Neural progenitor cell (in vitro differentiated cells): Measurements from ENCODE around the gene MYO18B. TPM values are rescaled to one million over a fixed set of nuclear protein-coding genes. Genes with fewer than 3 reads are reported as not detected.

Experiments used
- DNase-seq: peaks from one replicate; pipeline ENCODE4 v3.0.0-alpha.2; 2016; ENCODE audit warnings: low spot score
- H2AFZ ChIP-seq: fragments of 200-600 bp; sonication (generic); replicated peaks from 2 replicates; pipeline ENCODE4 v1.6.1; 2016; ENCODE audit warnings: antibody characterized with exemption
- H3F3A ChIP-seq: fragments of 200-600 bp; sonication (generic); 2 replicates; pipeline ENCODE4 v1.6.1; 2016; ENCODE audit warnings: antibody characterized with exemption, low read depth
- H3K27ac ChIP-seq: fragments of 200-600 bp; sonication (generic); 2 replicates; pipeline ENCODE4 v1.5.1; 2016; ENCODE audit warnings: mild to moderate bottlenecking
- H3K27me3 ChIP-seq: fragments of 200-600 bp; sonication (generic); 2 replicates; pipeline ENCODE4 v1.6.1; 2016; ENCODE audit warnings: mild to moderate bottlenecking, moderate library complexity
- H3K36me3 ChIP-seq: fragments of 200-600 bp; sonication (generic); 2 replicates; pipeline ENCODE4 v1.5.1; 2016
- H3K4me1 ChIP-seq: fragments of 200-600 bp; sonication (generic); 2 replicates; pipeline ENCODE4 v1.6.1; 2016; ENCODE audit warnings: mixed run types
- H3K4me2 ChIP-seq: fragments of 200-600 bp; sonication (generic); 2 replicates; pipeline ENCODE4 v1.6.1; 2016
- H3K4me3 ChIP-seq: fragments of 200-600 bp; sonication (generic); 2 replicates; pipeline ENCODE4 v1.5.1; 2016
- H3K79me2 ChIP-seq: fragments of 200-600 bp; sonication (generic); 2 replicates; pipeline ENCODE4 v1.6.1; 2016; ENCODE audit warnings: low read depth
- H3K9ac ChIP-seq: fragments of 200-600 bp; sonication (generic); 2 replicates; pipeline ENCODE4 v1.6.1; 2016
- H3K9me3 ChIP-seq: fragments of 200-600 bp; sonication (generic); 2 replicates; pipeline ENCODE4 v1.5.1; 2016; ENCODE audit warnings: low read depth
- H4K20me1 ChIP-seq: fragments of 200-600 bp; sonication (generic); 2 replicates; pipeline ENCODE4 v1.6.1; 2016; ENCODE audit warnings: low read depth
- H3K27ac Mint-ChIP-seq: 3 replicates; pipeline ENCODE4 v1.8.0; 2021; ENCODE audit warnings: mixed read lengths
- H3K27me3 Mint-ChIP-seq: 2 replicates; pipeline ENCODE4 v1.8.0; 2022; ENCODE audit warnings: low read depth, mild to moderate bottlenecking, inconsistent platforms, moderate library complexity, mixed read lengths; ENCODE audit not compliant: insufficient read depth
- H3K36me3 Mint-ChIP-seq: 3 replicates; pipeline ENCODE4 v1.8.0; 2021; ENCODE audit warnings: mixed read lengths
- H3K4me1 Mint-ChIP-seq: 3 replicates; pipeline ENCODE4 v1.8.0; 2021; ENCODE audit warnings: mixed read lengths
- H3K4me3 Mint-ChIP-seq: 3 replicates; pipeline ENCODE4 v1.8.0; 2021; ENCODE audit warnings: mild to moderate bottlenecking, moderate library complexity, mixed read lengths
- H3K9me3 Mint-ChIP-seq: 3 replicates; pipeline ENCODE4 v1.8.0; 2020; ENCODE audit warnings: mixed read lengths
- EZH2 ChIP-seq: fragments of 200-600 bp; sonication (generic); IDR thresholded peaks from 2 replicates; pipeline ENCODE4 v1.6.1; 2017; ENCODE audit warnings: antibody characterized with exemption, mild to moderate bottlenecking, moderate library complexity
- EZH2phosphoT487 ChIP-seq: fragments of 200-600 bp; sonication (generic); IDR thresholded peaks from 2 replicates; pipeline ENCODE4 v1.6.1; 2017; ENCODE audit warnings: antibody characterized with exemption
- total RNA-seq: library from RNA; depleted of rRNA; stranded (reverse); fragments of >200 nt; gene quantifications from 2 replicates; pipeline ENCODE4 v1.2.3, GENCODE V29; 2015; ENCODE audit warnings: low replicate concordance
- TF ChIP-seq, protein P1 (sequence below): fragments of 200-600 bp; sonication (generic); IDR thresholded peaks from 2 replicates; pipeline ENCODE4 v1.5.1; 2017; ENCODE audit warnings: antibody characterized with exemption, mild to moderate bottlenecking

Gene MYO18B
- total RNA-seq, 1 donor from 2014 or later = not detected

- Histone ChIP-seq H3F3A (no peaks in the 10 kb centered on the region), H3K4me3 (no peak overlapping the region), H3K79me2 (no peaks in the 10 kb centered on the region), H3K27ac (no peak overlapping the region), H3K4me2 (no peak overlapping the region), H2AFZ (no peak overlapping the region), H3K4me1 (no peaks in the 10 kb centered on the region), H3K9ac (no peak overlapping the region), H3K36me3 (no peaks in the 10 kb centered on the region), H3K27me3 (no peaks in the 10 kb centered on the region), H3K9me3 (no peaks in the 10 kb centered on the region), H4K20me1 (no peaks in the 10 kb centered on the region)
- no peak overlapping the region for H3K4me3 Mint-ChIP-seq
- H3K9me3 Mint-ChIP-seq = no peaks in the 10 kb centered on the region
- H3K36me3 Mint-ChIP-seq = no peaks in the 10 kb centered on the region
- peaks cover 9% of the 10 kb centered on the region for H3K27me3 Mint-ChIP-seq
- no peak for DNase-seq
- H3K4me1 Mint-ChIP-seq = peaks cover 9% of the 10 kb centered on the region
- TF ChIP-seq, protein P1, sequence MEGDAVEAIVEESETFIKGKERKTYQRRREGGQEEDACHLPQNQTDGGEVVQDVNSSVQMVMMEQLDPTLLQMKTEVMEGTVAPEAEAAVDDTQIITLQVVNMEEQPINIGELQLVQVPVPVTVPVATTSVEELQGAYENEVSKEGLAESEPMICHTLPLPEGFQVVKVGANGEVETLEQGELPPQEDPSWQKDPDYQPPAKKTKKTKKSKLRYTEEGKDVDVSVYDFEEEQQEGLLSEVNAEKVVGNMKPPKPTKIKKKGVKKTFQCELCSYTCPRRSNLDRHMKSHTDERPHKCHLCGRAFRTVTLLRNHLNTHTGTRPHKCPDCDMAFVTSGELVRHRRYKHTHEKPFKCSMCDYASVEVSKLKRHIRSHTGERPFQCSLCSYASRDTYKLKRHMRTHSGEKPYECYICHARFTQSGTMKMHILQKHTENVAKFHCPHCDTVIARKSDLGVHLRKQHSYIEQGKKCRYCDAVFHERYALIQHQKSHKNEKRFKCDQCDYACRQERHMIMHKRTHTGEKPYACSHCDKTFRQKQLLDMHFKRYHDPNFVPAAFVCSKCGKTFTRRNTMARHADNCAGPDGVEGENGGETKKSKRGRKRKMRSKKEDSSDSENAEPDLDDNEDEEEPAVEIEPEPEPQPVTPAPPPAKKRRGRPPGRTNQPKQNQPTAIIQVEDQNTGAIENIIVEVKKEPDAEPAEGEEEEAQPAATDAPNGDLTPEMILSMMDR = no peak
- TF ChIP-seq EZH2 = no peak
- TF ChIP-seq EZH2phosphoT487 = no peak
- no peak overlapping the region for H3K27ac Mint-ChIP-seq
Observed at GRCh38 chr22:25786165-25786564, 44.2 kb downstream of the MYO18B start.

- Mint-ChIP-seq H3K27ac (no peak overlapping the region), H3K9me3 (no peaks in the 10 kb centered on the region), H3K4me1 (peaks cover 15% of the 10 kb centered on the region), H3K27me3 (peaks cover 14% of the 10 kb centered on the region), H3K4me3 (no peak overlapping the region), H3K36me3 (no peaks in the 10 kb centered on the region)
- Histone ChIP-seq H3K4me3 (no peak overlapping the region), H3K27ac (no peak overlapping the region), H3K27me3 (no peaks in the 10 kb centered on the region), H2AFZ (no peak overlapping the region), H3K9ac (no peak overlapping the region), H3F3A (no peaks in the 10 kb centered on the region), H3K4me2 (no peak overlapping the region), H4K20me1 (no peaks in the 10 kb centered on the region), H3K4me1 (no peaks in the 10 kb centered on the region), H3K9me3 (no peaks in the 10 kb centered on the region), H3K36me3 (no peaks in the 10 kb centered on the region), H3K79me2 (no peaks in the 10 kb centered on the region)
- TF ChIP-seq EZH2phosphoT487 (no peak), EZH2 (no peak)
- TF ChIP-seq, protein P1 = no peak
- DNase-seq = no peak
Observed at GRCh38 chr22:25791556-25791955, 49.6 kb downstream of the MYO18B start.

GRCh38 chr22:25795478-25795877 lies 53.5 kb downstream of the MYO18B start:
- Histone ChIP-seq H3K4me3 (no peak overlapping the region), H3K27ac (no peak overlapping the region), H3K9me3 (no peaks in the 10 kb centered on the region), H3K4me2 (no peak overlapping the region), H3K9ac (no peak overlapping the region), H3K27me3 (no peaks in the 10 kb centered on the region), H3F3A (no peaks in the 10 kb centered on the region), H3K4me1 (no peaks in the 10 kb centered on the region), H3K79me2 (no peaks in the 10 kb centered on the region), H2AFZ (no peak overlapping the region), H4K20me1 (no peaks in the 10 kb centered on the region), H3K36me3 (no peaks in the 10 kb centered on the region)
- no peaks in the 10 kb centered on the region for H3K9me3 Mint-ChIP-seq
- peaks cover 11% of the 10 kb centered on the region for H3K27me3 Mint-ChIP-seq
- H3K36me3 Mint-ChIP-seq = no peaks in the 10 kb centered on the region
- TF ChIP-seq EZH2 (no peak), EZH2phosphoT487 (no peak)
- TF ChIP-seq, protein P1 = no peak
- no peak overlapping the region for H3K4me3 Mint-ChIP-seq
- peaks cover 11% of the 10 kb centered on the region for H3K4me1 Mint-ChIP-seq
- DNase-seq = no peak
- peak overlapping the region; percentile 59 for H3K27ac Mint-ChIP-seq
